ENCODE data around the gene PRKN.

Gene PRKN

DNA sequence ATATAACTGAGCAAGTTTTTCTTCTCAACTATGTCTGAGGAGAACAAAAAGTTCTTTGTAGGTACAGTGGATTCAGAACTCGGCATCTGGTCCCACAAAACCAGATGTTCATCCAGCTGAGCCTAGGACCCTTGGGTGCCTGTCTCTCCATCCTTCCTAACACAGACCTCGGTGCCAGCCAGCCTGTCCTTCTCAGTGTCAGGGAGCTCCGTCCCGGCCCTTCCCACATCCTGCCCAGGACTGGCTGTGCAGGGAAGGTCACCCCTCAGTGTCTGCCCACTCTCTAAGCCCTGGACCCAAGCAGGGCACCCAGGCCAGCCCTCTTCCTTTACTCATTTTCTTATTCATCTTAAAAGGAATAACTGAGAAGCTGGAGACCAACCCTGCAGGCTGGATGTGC lies 1421.7 kb downstream of the PRKN start:
- no peak for DNase-seq

DNA sequence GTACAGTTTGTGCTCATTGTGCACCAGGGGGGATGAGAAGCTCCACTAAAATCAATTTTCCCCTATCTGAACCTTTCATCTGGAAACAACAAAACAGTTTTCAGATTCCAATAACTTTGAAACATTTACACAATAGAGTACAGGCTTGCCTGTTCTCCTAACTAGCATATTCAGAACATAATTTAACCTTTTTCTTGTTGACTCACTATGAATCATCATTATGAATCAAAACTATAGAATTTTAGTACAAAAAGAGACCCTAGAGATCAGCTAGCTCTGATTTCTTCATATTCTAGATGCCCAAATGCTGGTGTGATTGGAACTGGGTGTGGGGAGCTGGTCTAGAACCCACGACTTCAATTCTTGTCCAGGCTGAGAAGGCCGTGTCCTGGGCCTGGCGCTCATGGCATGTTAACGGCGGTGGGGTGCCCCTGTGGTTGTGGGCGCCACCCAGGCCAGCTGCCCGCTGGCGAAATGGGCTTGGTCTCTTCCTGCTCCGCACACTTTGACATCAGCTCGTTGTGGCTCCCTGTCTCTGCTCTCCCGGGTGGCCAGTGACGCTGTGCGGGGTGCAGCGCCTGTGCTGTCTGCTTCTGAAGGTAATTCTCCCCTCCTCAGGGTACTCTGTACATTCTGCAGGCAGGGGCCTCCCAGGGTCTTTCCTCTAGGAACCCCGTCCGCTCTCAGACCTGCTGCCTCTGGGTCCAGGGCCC lies 1423.8 kb downstream of the PRKN start:
- DNase-seq: no peak

DNA sequence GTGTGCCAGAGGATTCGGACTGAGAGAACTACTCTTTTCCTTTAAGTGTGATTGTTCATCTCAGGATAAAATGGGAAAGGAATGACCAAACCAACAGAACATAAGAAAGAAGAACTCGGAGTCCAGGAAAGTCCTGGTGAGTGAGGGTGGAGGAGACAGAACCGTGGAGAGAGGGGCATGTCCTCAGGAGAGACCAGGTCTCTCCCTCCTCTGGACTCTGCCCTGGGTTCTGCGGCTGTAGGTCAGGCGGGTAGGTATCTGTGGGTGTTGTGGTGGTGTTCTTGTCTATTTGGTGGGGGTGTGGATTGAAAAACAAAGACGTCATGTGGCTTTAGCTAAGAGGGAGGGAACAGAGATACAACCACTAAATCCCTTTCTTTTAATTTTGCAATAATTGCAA lies 1424.6 kb downstream of the PRKN start:
- no peak for DNase-seq

DNA sequence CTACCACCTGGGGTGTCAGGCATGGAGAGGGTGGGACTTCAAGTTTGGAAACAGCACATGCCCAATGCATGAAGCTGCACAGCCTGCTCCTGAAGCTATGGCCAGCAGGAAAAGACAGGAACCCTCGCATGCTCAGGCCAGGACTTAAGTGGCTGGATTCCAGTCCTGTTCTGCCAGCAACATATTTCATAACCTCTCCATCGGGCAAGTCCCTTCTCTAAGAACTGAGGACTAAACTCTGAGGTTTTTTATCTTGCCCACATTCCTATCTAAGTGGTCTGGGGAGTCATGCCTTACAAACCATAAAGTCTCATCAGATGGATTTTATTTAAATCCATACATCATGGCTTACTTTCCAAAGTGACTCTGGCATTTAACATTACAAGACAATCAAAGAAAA lies 1426.2 kb downstream of the PRKN start:
- DNase-seq: no peak

DNA sequence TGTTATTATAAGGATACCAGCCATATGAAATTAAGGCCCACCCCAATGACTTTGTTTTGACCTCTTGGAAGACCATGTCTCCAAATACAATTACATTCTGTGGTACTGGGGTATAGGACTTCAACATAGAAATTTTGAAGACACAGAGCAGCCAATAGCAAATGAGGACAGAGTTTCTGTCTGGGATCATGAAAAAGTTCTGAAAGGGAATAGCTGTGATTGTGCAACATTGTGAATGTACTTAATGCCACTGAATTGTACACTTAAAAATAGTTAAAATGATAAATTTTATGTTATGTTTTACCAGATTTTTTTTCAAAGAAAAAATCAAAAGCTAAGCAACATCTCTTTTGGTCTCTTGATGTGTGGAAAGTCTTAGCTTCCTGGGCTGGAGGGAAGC lies 1426.7 kb downstream of the PRKN start:
- no peak for DNase-seq

DNA sequence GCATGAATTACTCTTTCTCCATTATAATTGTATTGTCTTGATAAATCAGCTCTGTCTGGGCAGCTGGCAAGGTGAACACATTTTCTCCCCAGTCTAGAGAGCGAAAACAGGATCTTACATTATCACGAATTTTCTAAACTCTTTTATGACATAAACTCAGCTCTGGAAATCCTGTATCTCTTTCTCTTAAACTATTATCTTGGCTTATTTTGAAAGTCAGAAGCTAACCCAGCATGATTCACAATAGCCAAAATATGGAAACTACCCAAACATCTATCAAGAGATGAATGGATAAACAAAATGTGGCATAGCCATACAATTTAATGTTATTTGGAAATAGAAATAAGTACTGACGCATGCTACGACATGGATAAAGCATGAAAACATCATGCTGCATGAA lies 1427.8 kb downstream of the PRKN start:
- DNase-seq: no peak

Measured in NCI-H526 (cell line).